ENCODE measurements around the gene HMGN1.

The HMGN1 gene

DNA sequence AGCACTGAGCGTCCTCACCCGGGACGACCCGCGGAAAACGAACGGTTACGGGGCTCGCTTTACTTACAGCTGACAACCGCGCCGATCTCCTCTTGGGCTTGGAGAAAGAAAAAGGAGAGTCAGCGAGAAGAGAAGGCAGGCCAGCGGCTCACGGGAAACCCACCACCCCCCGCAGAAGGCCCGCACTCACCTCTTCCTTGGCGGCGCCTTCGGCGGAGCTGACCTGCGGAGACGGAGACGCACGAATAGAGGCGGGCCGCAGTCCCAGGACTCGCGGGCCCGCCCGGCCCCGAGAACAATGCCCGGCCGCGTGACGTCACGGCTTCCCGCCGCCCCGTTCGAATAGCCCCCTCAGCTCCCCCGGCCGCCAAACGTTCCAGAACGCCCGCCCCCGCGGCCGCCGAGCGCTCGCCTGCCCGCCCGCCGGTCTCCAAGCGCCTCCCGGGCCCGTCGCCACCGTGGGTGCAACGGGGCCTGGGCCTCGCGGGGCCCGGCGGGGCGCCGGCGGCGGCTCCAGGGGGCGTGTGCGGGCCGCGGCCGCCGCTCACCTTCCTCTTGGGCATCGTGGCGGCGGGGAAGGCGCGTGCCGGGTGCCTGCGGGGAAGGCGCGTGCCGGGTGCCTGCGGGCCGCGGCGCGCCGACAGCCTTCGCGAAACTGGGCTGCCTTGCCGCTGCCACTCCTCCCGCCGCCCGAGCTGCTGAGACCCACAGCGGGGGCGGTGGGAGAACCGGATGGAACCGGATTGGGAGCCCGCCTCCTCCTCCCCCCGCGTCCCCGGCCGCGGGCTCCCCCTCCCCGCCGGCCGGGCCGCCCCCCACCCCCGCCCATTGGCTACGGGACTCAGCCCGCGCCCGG lies at the start of gene HMGN1:
HMGN1 (minus strand) TSS at position 734 of the 856 bp plus-strand sequence; CDS start at position 563, 171 bp downstream.
- no peaks in the 10 kb centered on the region for H3K9me3 ChIP-seq (ENCODE audit: low read length)
- peaks cover 45% of the 10 kb centered on the region for H3K4me1 ChIP-seq (ENCODE audit: insufficient read depth, low read length, severe bottlenecking)
- peaks cover 7% of the 10 kb centered on the region; the same call in 1 of the 2 replicates for H4K20me1 ChIP-seq (ENCODE audit: insufficient read depth, low read length)
- H3K4me3 ChIP-seq (ENCODE audit: low read depth, low read length, poor library complexity, severe bottlenecking): peak within 1 kb of the TSS; percentile 98
- no peak within 1 kb of the TSS; the same call in 1 of the 2 replicates for H2AFZ ChIP-seq (ENCODE audit: low read length)
- peaks cover 29% of the 10 kb centered on the region for H3K79me2 ChIP-seq (ENCODE audit: insufficient read depth, low read length)
- peak within 1 kb of the TSS; percentile 97 for H3K9ac ChIP-seq (ENCODE audit: low read length)
- no peaks in the 10 kb centered on the region for H3K27me3 ChIP-seq (ENCODE audit: insufficient read depth, low read length)
- no peak for TF ChIP-seq EZH2 (IDR thresholded peaks at IDR 0.05; ENCODE audit: borderline replicate concordance, low read length)
- TF ChIP-seq, protein P1, sequence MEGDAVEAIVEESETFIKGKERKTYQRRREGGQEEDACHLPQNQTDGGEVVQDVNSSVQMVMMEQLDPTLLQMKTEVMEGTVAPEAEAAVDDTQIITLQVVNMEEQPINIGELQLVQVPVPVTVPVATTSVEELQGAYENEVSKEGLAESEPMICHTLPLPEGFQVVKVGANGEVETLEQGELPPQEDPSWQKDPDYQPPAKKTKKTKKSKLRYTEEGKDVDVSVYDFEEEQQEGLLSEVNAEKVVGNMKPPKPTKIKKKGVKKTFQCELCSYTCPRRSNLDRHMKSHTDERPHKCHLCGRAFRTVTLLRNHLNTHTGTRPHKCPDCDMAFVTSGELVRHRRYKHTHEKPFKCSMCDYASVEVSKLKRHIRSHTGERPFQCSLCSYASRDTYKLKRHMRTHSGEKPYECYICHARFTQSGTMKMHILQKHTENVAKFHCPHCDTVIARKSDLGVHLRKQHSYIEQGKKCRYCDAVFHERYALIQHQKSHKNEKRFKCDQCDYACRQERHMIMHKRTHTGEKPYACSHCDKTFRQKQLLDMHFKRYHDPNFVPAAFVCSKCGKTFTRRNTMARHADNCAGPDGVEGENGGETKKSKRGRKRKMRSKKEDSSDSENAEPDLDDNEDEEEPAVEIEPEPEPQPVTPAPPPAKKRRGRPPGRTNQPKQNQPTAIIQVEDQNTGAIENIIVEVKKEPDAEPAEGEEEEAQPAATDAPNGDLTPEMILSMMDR (IDR thresholded peaks at IDR 0.05; ENCODE audit: low read length): no peak
- peaks cover 47% of the 10 kb centered on the region for H3K36me3 ChIP-seq (ENCODE audit: insufficient read depth, low read length)
- H3F3A ChIP-seq (ENCODE audit: insufficient read depth, low read length): no peaks in the 10 kb centered on the region
- no peaks in the 10 kb centered on the region for H3K9me2 ChIP-seq (ENCODE audit: low read depth, low read length)
- peak within 1 kb of the TSS; percentile 97 for H3K4me2 ChIP-seq (ENCODE audit: low read length)
- H3K27ac ChIP-seq (ENCODE audit: low read depth, low read length, poor library complexity, severe bottlenecking): peak within 1 kb of the TSS; percentile 82

- peaks cover 42% of the 10 kb centered on the region for H3K36me3 ChIP-seq (ENCODE audit: insufficient read depth, low read length)
- no peak overlapping the region for H2AFZ ChIP-seq (ENCODE audit: low read length)
- no peaks in the 10 kb centered on the region for H3F3A ChIP-seq (ENCODE audit: insufficient read depth, low read length)
- TF ChIP-seq, protein P1 (IDR thresholded peaks at IDR 0.05; ENCODE audit: low read length): no peak
- TF ChIP-seq EZH2 (IDR thresholded peaks at IDR 0.05; ENCODE audit: borderline replicate concordance, low read length): no peak
- no peak overlapping the region for H3K9ac ChIP-seq (ENCODE audit: low read length)
- H4K20me1 ChIP-seq (ENCODE audit: insufficient read depth, low read length): no peaks in the 10 kb centered on the region
- no peak overlapping the region for H3K4me2 ChIP-seq (ENCODE audit: low read length)
- H3K27ac ChIP-seq (ENCODE audit: low read depth, low read length, poor library complexity, severe bottlenecking): no peak overlapping the region
- H3K4me3 ChIP-seq (ENCODE audit: low read depth, low read length, poor library complexity, severe bottlenecking): no peak overlapping the region
- H3K27me3 ChIP-seq (ENCODE audit: insufficient read depth, low read length): no peaks in the 10 kb centered on the region
- H3K79me2 ChIP-seq (ENCODE audit: insufficient read depth, low read length): no peaks in the 10 kb centered on the region
- no peaks in the 10 kb centered on the region for H3K4me1 ChIP-seq (ENCODE audit: insufficient read depth, low read length, severe bottlenecking)
- no peaks in the 10 kb centered on the region for H3K9me2 ChIP-seq (ENCODE audit: low read depth, low read length)
- no peaks in the 10 kb centered on the region for H3K9me3 ChIP-seq (ENCODE audit: low read length)
These were observed 48.9 kb upstream of the HMGN1 start for GRCh38 chr21:39397646-39398385.

DNA sequence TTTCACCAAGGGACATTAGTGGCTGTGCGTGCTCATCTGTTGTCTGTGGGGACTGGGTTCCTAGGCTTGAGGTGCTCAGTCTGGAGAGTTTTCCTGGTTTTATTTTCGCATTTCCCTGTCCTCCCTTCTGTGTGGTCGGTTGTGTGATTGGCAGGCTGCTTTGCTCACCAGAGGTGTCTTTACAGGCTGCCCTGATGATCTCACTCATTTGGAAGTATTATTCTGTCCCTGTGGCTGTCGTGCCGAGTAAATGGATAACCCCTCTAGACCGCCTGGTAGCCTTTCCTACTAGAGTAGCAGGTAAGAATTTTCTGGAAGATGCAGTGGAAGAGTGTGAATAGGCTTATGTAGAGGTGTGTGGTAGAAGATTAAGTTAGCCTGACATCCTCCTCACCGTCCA lies 44.1 kb upstream of the HMGN1 start:
- H3K27me3 ChIP-seq (ENCODE audit: insufficient read depth, low read length): no peaks in the 10 kb centered on the region
- no peaks in the 10 kb centered on the region for H3K9me2 ChIP-seq (ENCODE audit: low read depth, low read length)
- H3K4me2 ChIP-seq (ENCODE audit: low read length): no peak overlapping the region
- no peaks in the 10 kb centered on the region for H4K20me1 ChIP-seq (ENCODE audit: insufficient read depth, low read length)
- H3K9me3 ChIP-seq (ENCODE audit: low read length): no peaks in the 10 kb centered on the region
- TF ChIP-seq, protein P1 (IDR thresholded peaks at IDR 0.05; ENCODE audit: low read length): no peak
- TF ChIP-seq EZH2 (IDR thresholded peaks at IDR 0.05; ENCODE audit: borderline replicate concordance, low read length): no peak
- H3K27ac ChIP-seq (ENCODE audit: low read depth, low read length, poor library complexity, severe bottlenecking): no peak overlapping the region
- peaks cover 13% of the 10 kb centered on the region; the same call in 1 of the 2 replicates for H3K79me2 ChIP-seq (ENCODE audit: insufficient read depth, low read length)
- H3K4me1 ChIP-seq (ENCODE audit: insufficient read depth, low read length, severe bottlenecking): peaks cover 19% of the 10 kb centered on the region
- H3K36me3 ChIP-seq (ENCODE audit: insufficient read depth, low read length): peaks cover 62% of the 10 kb centered on the region
- no peak overlapping the region for H2AFZ ChIP-seq (ENCODE audit: low read length)
- H3K4me3 ChIP-seq (ENCODE audit: low read depth, low read length, poor library complexity, severe bottlenecking): no peak overlapping the region
- H3F3A ChIP-seq (ENCODE audit: insufficient read depth, low read length): 0 out of 2 replicates have a peak, but pooled peaks cover 2% of the 10 kb centered on the region
- no peak overlapping the region for H3K9ac ChIP-seq (ENCODE audit: low read length)
